K562 (cell line): Measurements from ENCODE around the gene MAZ. TPM values are rescaled to one million over a fixed set of nuclear protein-coding genes. Genes with fewer than 3 reads are reported as not detected.

Experiments used
- CBFA2T2 ChIP-seq: fragments of 450-650 bp; conservative IDR thresholded peaks from 2 replicates; pipeline ENCODE4 v1.6.1; 2017; ENCODE audit warnings: mild to moderate bottlenecking
- CSDE1 ChIP-seq, 2 experiments: fragments of 450-650 bp; IDR thresholded peaks; 2 replicates each; pipeline ENCODE4 v1.6.1; 2016; ENCODE audit warnings: mild to moderate bottlenecking in 1 of 2
- EP300 ChIP-seq: IDR thresholded peaks from 2 replicates; pipeline ENCODE4 v1.6.1; 2012; ENCODE audit warnings: low read length, improper control_type of control experiment
- HDAC2 ChIP-seq: fragments of 450-650 bp; IDR thresholded peaks from 2 replicates; pipeline ENCODE4 v1.6.1; 2016; ENCODE audit warnings: mild to moderate bottlenecking
- IRF1 ChIP-seq: sonication (generic); formaldehyde crosslinking; IDR thresholded peaks from 2 replicates; pipeline ENCODE4 v1.8.0; 2022; ENCODE audit warnings: missing genetic modification reagents, mild to moderate bottlenecking, borderline replicate concordance
- KLF13 ChIP-seq: fragments of 450-650 bp; IDR thresholded peaks from 2 replicates; pipeline ENCODE4 v1.6.1; 2016; ENCODE audit warnings: missing genetic modification characterization, low read depth, mild to moderate bottlenecking, missing compliant biosample characterization, moderate library complexity, borderline replicate concordance
- LARP7 ChIP-seq: fragments of 450-650 bp; IDR thresholded peaks from 2 replicates; pipeline ENCODE4 v1.6.1; 2016
- PTRF ChIP-seq: fragments of 450-650 bp; IDR thresholded peaks from 2 replicates; pipeline ENCODE4 v1.6.1; 2016; ENCODE audit warnings: mild to moderate bottlenecking, missing genetic modification characterization, missing compliant biosample characterization
- RAD51 ChIP-seq: fragments of 450-650 bp; IDR thresholded peaks from 2 replicates; pipeline ENCODE4 v1.7.1; 2016; ENCODE audit warnings: low read depth, mild to moderate bottlenecking, borderline replicate concordance
- RBM17 ChIP-seq: fragments of 200-400 bp; formaldehyde crosslinking; IDR thresholded peaks from 2 replicates; pipeline ENCODE4 v1.6.1; 2017; ENCODE audit warnings: low read depth, mild to moderate bottlenecking, low read length, borderline replicate concordance
- SLC30A9 ChIP-seq: fragments of 250-450 bp; sonication (Bioruptor Pico); IDR thresholded peaks from 2 replicates; pipeline ENCODE4 v1.8.0; 2022; ENCODE audit warnings: mild to moderate bottlenecking, moderate library complexity
- SMAD4 ChIP-seq: fragments of 250-450 bp; sonication (Bioruptor Pico); conservative IDR thresholded peaks from 2 replicates; pipeline ENCODE4 v1.8.0; 2021; ENCODE audit warnings: inconsistent platforms, mild to moderate bottlenecking, moderate library complexity
- TAL1 ChIP-seq: fragments of 450-650 bp; IDR thresholded peaks from 2 replicates; pipeline ENCODE4 v1.6.1; 2016; ENCODE audit warnings: mild to moderate bottlenecking
- TRIM24 ChIP-seq, 2 experiments: fragments of 450-650 bp; IDR thresholded peaks; 2 replicates each; pipeline ENCODE4 v1.6.1; 2016
- ZBTB26 ChIP-seq: fragments of 450-650 bp; formaldehyde crosslinking; IDR thresholded peaks from 2 replicates; pipeline ENCODE4 v1.4.0; 2022; ENCODE audit warnings: missing genetic modification characterization
- ZNF282 ChIP-seq: sonication (generic); formaldehyde crosslinking; IDR thresholded peaks from 2 replicates; pipeline ENCODE4 v1.8.1; 2023; ENCODE audit warnings: missing genetic modification reagents
- ZNF3 ChIP-seq: fragments of 250-450 bp; sonication (Bioruptor Pico); IDR thresholded peaks from 2 replicates; pipeline ENCODE4 v1.5.0; 2021; ENCODE audit warnings: mild to moderate bottlenecking, moderate library complexity
- ZNF75A ChIP-seq: fragments of 450-650 bp; formaldehyde crosslinking; IDR thresholded peaks from 2 replicates; pipeline ENCODE4 v1.4.0; 2020; ENCODE audit warnings: mild to moderate bottlenecking
- polyA plus RNA-seq, 8 experiments: library from polyadenylated mRNA; depleted of rRNA in 4 of 8; stranded (reverse) in 5 of 8; unstranded in 3 of 8; fragments of >200 nt; fragmentation: Nextera tagmentation in 2 of 8; fragmentation: Illumina TruSeq in 1 of 8; extraction: Ambion mirVana in 2 of 8; extraction: Trizol in 1 of 8; gene quantifications; 2 replicates each; pipeline versions ENCODE4 v1.2.1 to v1.2.3, GENCODE V29; 2011 to 2014; ENCODE audit warnings: inconsistent platforms in 1 of 8, missing spikeins in 1 of 8
- total RNA-seq, 7 experiments: library from RNA; depleted of rRNA in 6 of 7; stranded (reverse); fragments of >200 nt in 6 of 7; fragmentation: Illumina TruSeq in 2 of 7; extraction: Trizol in 2 of 7; gene quantifications; 2 replicates each; pipeline versions ENCODE4 v1.2.1 to v1.2.3, GENCODE V29; 2011 to 2021; ENCODE audit warnings: low replicate concordance in 1 of 7
- TF ChIP-seq, protein P1 (sequence below): IDR thresholded peaks from 2 replicates; pipeline ENCODE4 v1.6.1; 2011; ENCODE audit warnings: borderline replicate concordance, low read depth, mild to moderate bottlenecking, moderate library complexity, low read length; ENCODE audit not compliant: insufficient read depth, poor library complexity, severe bottlenecking
- TF ChIP-seq, protein P2 (sequence below), 2 experiments: fragments of 450-650 bp in 1 of 2; sonication (generic) in 1 of 2; formaldehyde crosslinking in 1 of 2; IDR thresholded peaks in 1 of 2; conservative IDR thresholded peaks in 1 of 2; 2 replicates each; pipeline versions ENCODE4 v1.6.1 to v1.8.1; 2016 to 2023; ENCODE audit warnings: mild to moderate bottlenecking in 2 of 2, moderate library complexity in 2 of 2, inconsistent platforms in 1 of 2, missing genetic modification reagents in 1 of 2

The MAZ gene
- total and polyA plus RNA-seq, 9 of the 15 experiments (the other 6 are each of a cell fraction or from before 2014, with no cell fraction given) = 45.4 to 532 (median 250) TPM

GRCh38 chr16:29807426-29808218 lies 1.3 kb downstream of the MAZ start (continued):
- TF ChIP-seq ZBTB26 (no peak), PTRF (tag) (no peak), HDAC2 (peak; percentile 69; the same call in 1 of the 2 replicates), TAL1 (no peak), SLC30A9 (no peak), EP300 (no peak), TRIM24 (IDR thresholded peaks at IDR 0.05) (peak in 1 of 2 experiments; percentile 28; a peak in 1 of 4 replicates), KLF13 (0 out of 2 replicates have a peak, but pooled peaks have one; percentile 24), RAD51 (no peak), ZNF3 (CRISPR knock-in tag) (no peak), SMAD4 (CRISPR knock-in tag) (peak; percentile 74; the same call in 1 of the 2 replicates), CSDE1 (IDR thresholded peaks at IDR 0.05) (no peak), CBFA2T2 (no peak), IRF1 (CRISPR knock-in tag) (0 out of 2 replicates have a peak, but pooled peaks have one; percentile 80), LARP7 (no peak), RBM17 (no peak), ZNF282 (CRISPR knock-in tag) (peak; percentile 97), ZNF75A (CRISPR knock-in tag) (no peak)
- TF ChIP-seq, protein P1, sequence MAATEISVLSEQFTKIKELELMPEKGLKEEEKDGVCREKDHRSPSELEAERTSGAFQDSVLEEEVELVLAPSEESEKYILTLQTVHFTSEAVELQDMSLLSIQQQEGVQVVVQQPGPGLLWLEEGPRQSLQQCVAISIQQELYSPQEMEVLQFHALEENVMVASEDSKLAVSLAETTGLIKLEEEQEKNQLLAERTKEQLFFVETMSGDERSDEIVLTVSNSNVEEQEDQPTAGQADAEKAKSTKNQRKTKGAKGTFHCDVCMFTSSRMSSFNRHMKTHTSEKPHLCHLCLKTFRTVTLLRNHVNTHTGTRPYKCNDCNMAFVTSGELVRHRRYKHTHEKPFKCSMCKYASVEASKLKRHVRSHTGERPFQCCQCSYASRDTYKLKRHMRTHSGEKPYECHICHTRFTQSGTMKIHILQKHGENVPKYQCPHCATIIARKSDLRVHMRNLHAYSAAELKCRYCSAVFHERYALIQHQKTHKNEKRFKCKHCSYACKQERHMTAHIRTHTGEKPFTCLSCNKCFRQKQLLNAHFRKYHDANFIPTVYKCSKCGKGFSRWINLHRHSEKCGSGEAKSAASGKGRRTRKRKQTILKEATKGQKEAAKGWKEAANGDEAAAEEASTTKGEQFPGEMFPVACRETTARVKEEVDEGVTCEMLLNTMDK = peak; percentile 25
- TF ChIP-seq, protein P2, sequence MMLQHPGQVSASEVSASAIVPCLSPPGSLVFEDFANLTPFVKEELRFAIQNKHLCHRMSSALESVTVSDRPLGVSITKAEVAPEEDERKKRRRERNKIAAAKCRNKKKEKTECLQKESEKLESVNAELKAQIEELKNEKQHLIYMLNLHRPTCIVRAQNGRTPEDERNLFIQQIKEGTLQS (IDR thresholded peaks at IDR 0.05) = no peak
- TF ChIP-seq, protein P2 (CRISPR knock-in tag; conservative IDR thresholded peaks at IDR 0.05) = peak; percentile 67; the same call in 1 of the 2 replicates
